Calu3 (cell line): Measurements from ENCODE around the gene GLS. TPM values are rescaled to one million over a fixed set of nuclear protein-coding genes. Genes with fewer than 3 reads are reported as not detected.
"Not testable (repeated sequence)": the region's sequence is repeated elsewhere in the genome, so short reads cannot be mapped to it uniquely, and the experiment has no call there.

Experiments used
- BruUV-seq: library from RNA; stranded (reverse); fragments of 400-500 nt; replicated peaks from 2 replicates; lab custom pipeline; 2021; lab: Mats Ljungman, UMichigan
- CTCF ChIA-PET: fragments of 300-600 bp; sonication (Branson Sonifier 250); formaldehyde crosslinking; loops from one replicate; lab custom pipeline; 2022; ENCODE audit warnings: antibody characterized with exemption; lab: Charles Lee
- DNase-seq: peaks from one replicate; pipeline ENCODE4 v3.0.0; 2022
- H3K27ac Mint-ChIP-seq: one replicate; pipeline ENCODE4 v1.8.0; 2022; ENCODE audit warnings: mixed read lengths; ENCODE audit not compliant: unreplicated experiment
- H3K27me3 Mint-ChIP-seq: one replicate; pipeline ENCODE4 v1.8.0; 2022; ENCODE audit warnings: mixed read lengths; ENCODE audit not compliant: unreplicated experiment
- H3K36me3 Mint-ChIP-seq: one replicate; pipeline ENCODE4 v1.8.0; 2022; ENCODE audit warnings: mild to moderate bottlenecking, moderate library complexity, mixed read lengths; ENCODE audit not compliant: insufficient read depth, unreplicated experiment
- H3K4me1 Mint-ChIP-seq: one replicate; pipeline ENCODE4 v1.8.0; 2022; ENCODE audit warnings: mild to moderate bottlenecking, low read depth, mixed read lengths; ENCODE audit not compliant: unreplicated experiment
- H3K4me3 Mint-ChIP-seq: one replicate; pipeline ENCODE4 v1.8.0; 2022; ENCODE audit warnings: mild to moderate bottlenecking, low read depth, moderate library complexity, mixed read lengths; ENCODE audit not compliant: unreplicated experiment
- H3K9me3 Mint-ChIP-seq: one replicate; pipeline ENCODE4 v1.8.0; 2022; ENCODE audit warnings: low read depth, mixed read lengths; ENCODE audit not compliant: unreplicated experiment
- CTCF ChIP-seq: fragments of 200-600 bp; IDR thresholded peaks from one replicate; pipeline ENCODE4 v1.8.0; 2022; ENCODE audit warnings: antibody characterized with exemption; ENCODE audit not compliant: unreplicated experiment
- intact Hi-C: fragments of 100-400 bp; cut with micrococcal nuclease; formaldehyde crosslinking; loops from one replicate; pipeline ENCODE4 v1.10.0; 2022; ENCODE audit not compliant: unreplicated experiment
- total RNA-seq: library from RNA; stranded (reverse); gene quantifications from 2 replicates; pipeline ENCODE4 v1.2.3, GENCODE V29; 2022

GLS gene
- total RNA-seq, 1 experiment from 2014 or later = 115 TPM

DNA sequence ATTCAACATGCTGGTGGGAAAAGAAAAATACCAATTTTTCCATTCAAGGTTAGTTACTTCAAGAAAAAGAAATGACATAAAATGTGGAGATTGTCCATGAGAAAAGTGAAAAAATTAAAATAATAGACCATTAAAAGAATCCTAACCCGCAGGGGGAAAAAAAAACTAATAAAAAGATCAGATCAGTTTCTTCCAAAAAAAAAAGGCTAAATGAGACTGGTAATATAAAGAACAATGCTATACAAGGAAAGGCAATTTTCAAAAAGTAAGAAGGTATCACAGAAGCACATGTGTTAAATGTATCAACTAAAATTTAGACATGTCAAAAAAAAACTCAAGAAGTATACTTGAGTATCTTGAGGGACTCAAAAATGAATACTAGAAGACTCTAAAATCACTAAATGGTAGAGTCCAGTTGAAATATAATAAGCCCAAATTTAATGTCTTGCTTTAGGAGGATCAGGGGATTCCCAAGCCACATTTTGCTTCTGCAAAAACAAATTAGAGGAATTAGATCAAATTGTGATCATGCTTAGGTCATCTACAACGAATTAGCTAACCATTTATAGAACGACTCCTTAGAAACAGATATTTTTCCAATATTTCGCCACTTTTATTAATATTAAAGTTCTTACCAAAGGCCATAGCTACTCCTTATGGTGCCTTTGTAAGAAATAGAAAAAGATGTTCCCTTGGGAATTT lies 35.8 kb upstream of the GLS start:
- CTCF ChIA-PET = interaction anchor here (0.5 kb wide), 1 partner anchor 196 kb away, joined by 3 read pairs; no protein-coding TSS in a partner anchor
- no peaks in the 10 kb centered on the region for H3K36me3 Mint-ChIP-seq
- TF ChIP-seq CTCF = no peak
- no peak for DNase-seq
- BruUV-seq = no TSS peak
- intact Hi-C loops = no loop called here
- no peaks in the 10 kb centered on the region for H3K27me3 Mint-ChIP-seq
- peaks cover 20% of the 10 kb centered on the region for H3K4me1 Mint-ChIP-seq
- peak overlapping the region; percentile 12 for H3K27ac Mint-ChIP-seq
- H3K9me3 Mint-ChIP-seq = peaks cover 2% of the 10 kb centered on the region
- no peak overlapping the region for H3K4me3 Mint-ChIP-seq

GRCh38 chr2:190846746-190847145 lies 33.9 kb upstream of the GLS start:
- intact Hi-C loops = no loop called here
- H3K36me3 Mint-ChIP-seq = no peaks in the 10 kb centered on the region
- H3K27me3 Mint-ChIP-seq = no peaks in the 10 kb centered on the region
- TF ChIP-seq CTCF = no peak
- CTCF ChIA-PET = no interaction called here
- peaks cover 20% of the 10 kb centered on the region for H3K4me1 Mint-ChIP-seq
- H3K27ac Mint-ChIP-seq = no peak overlapping the region
- BruUV-seq = no TSS peak
- peaks cover 2% of the 10 kb centered on the region for H3K9me3 Mint-ChIP-seq
- DNase-seq = no peak
- H3K4me3 Mint-ChIP-seq = no peak overlapping the region

GRCh38 chr2:190847504-190848081 lies 33.0 kb upstream of the GLS start:
- no peak overlapping the region for H3K4me3 Mint-ChIP-seq
- H3K9me3 Mint-ChIP-seq = no peaks in the 10 kb centered on the region
- no peak for DNase-seq
- intact Hi-C loops = no loop called here
- CTCF ChIA-PET = interaction anchor here (1.2 kb wide), 1 partner anchor 10 kb away, joined by 4 read pairs; no protein-coding TSS in a partner anchor
- no peak overlapping the region for H3K27ac Mint-ChIP-seq
- no peaks in the 10 kb centered on the region for H3K27me3 Mint-ChIP-seq
- H3K36me3 Mint-ChIP-seq = no peaks in the 10 kb centered on the region
- H3K4me1 Mint-ChIP-seq = peaks cover 20% of the 10 kb centered on the region
- no TSS peak for BruUV-seq
- TF ChIP-seq CTCF = no peak

DNA sequence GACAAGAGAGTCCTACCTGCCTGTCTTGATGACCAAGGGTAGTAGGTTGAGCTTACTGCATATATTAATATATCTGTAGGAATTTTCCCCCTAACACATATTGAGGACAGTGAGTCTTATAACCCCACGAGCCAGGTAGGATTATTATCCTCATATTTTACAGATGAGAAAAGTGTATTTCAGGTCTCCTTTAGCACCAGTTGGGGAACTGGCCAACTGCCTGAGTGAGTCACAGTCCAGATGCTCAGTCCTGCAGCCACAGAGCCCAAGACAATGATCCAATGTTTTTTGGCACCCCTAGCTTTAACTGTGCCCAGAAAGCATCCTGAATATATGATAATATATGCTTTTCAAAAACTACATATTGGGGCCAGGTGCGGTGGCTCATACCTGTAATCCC lies 30.8 kb upstream of the GLS start:
- intact Hi-C loops = no loop called here
- Mint-ChIP-seq H3K36me3 (no peaks in the 10 kb centered on the region), H3K27me3 (no peaks in the 10 kb centered on the region), H3K27ac (no peak overlapping the region), H3K4me1 (peaks cover 8% of the 10 kb centered on the region), H3K9me3 (no peaks in the 10 kb centered on the region), H3K4me3 (no peak overlapping the region)
- BruUV-seq = no TSS peak
- no peak for TF ChIP-seq CTCF
- CTCF ChIA-PET = interaction anchor here (1.1 to 1.4 kb wide), 3 partner anchors 11 to 98 kb away, joined by 3 to 7 read pairs (median 5); no protein-coding TSS in a partner anchor
- DNase-seq = no peak

DNA sequence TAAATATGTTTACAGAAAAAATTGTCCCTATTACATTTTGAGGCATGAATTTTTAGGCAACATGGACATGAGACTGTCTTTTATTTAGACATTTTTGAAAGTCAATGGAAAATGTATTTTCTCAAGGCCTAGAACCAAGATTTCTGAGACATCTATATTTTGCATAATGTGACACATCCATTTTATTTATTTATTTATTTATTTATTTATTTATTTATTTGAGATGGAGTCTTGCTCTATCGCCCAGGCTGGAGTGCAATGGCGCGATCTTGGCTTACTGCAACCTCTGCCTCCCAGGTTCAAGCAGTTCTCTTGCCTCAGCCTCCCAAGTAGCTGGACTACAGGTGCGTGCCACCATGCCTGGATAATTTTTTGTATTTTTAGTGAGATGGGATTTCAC lies 27.6 kb upstream of the GLS start:
- H3K36me3 Mint-ChIP-seq, H3K4me3 Mint-ChIP-seq, H3K27ac Mint-ChIP-seq, DNase-seq, H3K9me3 Mint-ChIP-seq, CTCF ChIA-PET, intact Hi-C loops, BruUV-seq, H3K27me3 Mint-ChIP-seq: not testable (repeated sequence)
- H3K4me1 Mint-ChIP-seq = peaks cover 16% of the 10 kb centered on the region
